ENCODE results near the gene RTL10. TPM values are rescaled to one million over a fixed set of nuclear protein-coding genes. Genes with fewer than 3 reads are reported as not detected.

The RTL10 gene
- total and polyA plus RNA-seq, 2 of the 13 experiments (the other 11 are each of a cell fraction or from before 2014, with no cell fraction given) = 14.1 to 15.8 TPM

DNA sequence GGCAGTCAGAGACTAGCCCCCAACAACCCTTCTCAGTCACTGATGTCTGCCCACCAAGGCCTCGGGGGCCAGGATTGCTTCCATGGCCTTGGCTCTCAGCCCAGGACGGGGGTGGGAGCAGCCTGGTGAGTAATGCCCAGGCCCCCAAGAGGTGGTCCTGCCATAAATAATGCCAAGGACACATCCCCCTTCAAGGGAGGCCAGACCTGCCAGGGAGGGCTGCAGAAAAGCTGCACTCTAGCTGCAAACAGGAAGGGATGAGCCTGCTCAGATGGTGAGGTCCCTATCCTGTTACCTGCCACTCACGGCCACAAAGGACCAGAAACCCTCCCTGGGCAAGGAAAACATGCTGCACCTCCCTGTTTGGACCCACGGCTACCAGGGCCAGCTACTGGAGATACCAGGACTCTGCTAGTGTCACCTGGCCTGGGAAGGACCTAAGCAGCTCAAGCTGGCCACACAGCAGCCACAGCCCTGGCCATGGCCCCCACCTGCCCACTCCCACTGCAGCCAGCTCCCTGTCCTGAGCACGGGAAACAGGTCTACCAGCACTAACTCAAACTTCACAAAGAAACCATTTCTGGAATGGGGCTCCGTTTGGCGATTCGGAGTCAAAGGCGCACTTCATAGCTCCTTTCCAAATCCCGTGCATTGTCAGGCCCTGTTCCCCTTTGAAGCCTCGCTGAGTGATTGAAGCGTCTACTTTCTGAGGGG lies 12.1 kb downstream of the RTL10 start:
- intact Hi-C loops (cut with micrococcal nuclease; ENCODE audit: unreplicated experiment) (no loop called here), in situ Hi-C loops (cut with HindIII; ENCODE audit: extremely low pct_ligation_motif_present, low pct_unique_long_range_greater_than_20kb) (no loop called here)
- no peak for FAIRE-seq
- no peak for ATAC-seq
- Histone ChIP-seq H2AFZ (ENCODE audit: low read length) (no peak overlapping the region), H3K9me3 (ENCODE audit: low read length) (no peaks in the 10 kb centered on the region), H4K20me1 (ENCODE audit: insufficient read depth, low read length) (no peaks in the 10 kb centered on the region), H3K4me1 (ENCODE audit: insufficient read depth, low read length) (peaks cover 28% of the 10 kb centered on the region), H3K36me3 (replicated peaks in 1 of 2; ENCODE audit: control insufficient read depth in 1 of 2, insufficient read depth in 2 of 2, low read length in 2 of 2) (no peaks in the 10 kb centered on the region), H3K4me2 (ENCODE audit: low read depth, low read length) (no peak overlapping the region), H3K79me2 (ENCODE audit: insufficient read depth, low read length) (no peaks in the 10 kb centered on the region), H3K27me3 (ENCODE audit: control insufficient read depth in 1 of 2, insufficient read depth in 2 of 2, low read length in 2 of 2) (no peaks in the 10 kb centered on the region), H3K9ac (ENCODE audit: insufficient read depth, low read depth, low read length) (no peak overlapping the region), H3K4me3 (replicated peaks in 1 of 3; ENCODE audit: insufficient read depth in 1 of 3, low read depth in 2 of 3, low read length in 3 of 3) (no peak overlapping the region), H3K27ac (ENCODE audit: extremely low read length, insufficient read depth, low read length) (no peak overlapping the region)
- WGBS (ENCODE audit: low lambda C conversion rate) = 94% methylated on average over 9 of the region's 12 CpGs
- no peak for TF ChIP-seq STAG1 (CRISPR knock-in tag; IDR thresholded peaks at IDR 0.05)
- TF ChIP-seq ZNF703 (CRISPR knock-in tag; IDR thresholded peaks at IDR 0.05; ENCODE audit: borderline replicate concordance) = no peak
- TF ChIP-seq FOXM1 (CRISPR knock-in tag; IDR thresholded peaks at IDR 0.05) = no peak
- TF ChIP-seq NFKBIZ (CRISPR knock-in tag; IDR thresholded peaks at IDR 0.05) = no peak
- TF ChIP-seq, protein P1, sequence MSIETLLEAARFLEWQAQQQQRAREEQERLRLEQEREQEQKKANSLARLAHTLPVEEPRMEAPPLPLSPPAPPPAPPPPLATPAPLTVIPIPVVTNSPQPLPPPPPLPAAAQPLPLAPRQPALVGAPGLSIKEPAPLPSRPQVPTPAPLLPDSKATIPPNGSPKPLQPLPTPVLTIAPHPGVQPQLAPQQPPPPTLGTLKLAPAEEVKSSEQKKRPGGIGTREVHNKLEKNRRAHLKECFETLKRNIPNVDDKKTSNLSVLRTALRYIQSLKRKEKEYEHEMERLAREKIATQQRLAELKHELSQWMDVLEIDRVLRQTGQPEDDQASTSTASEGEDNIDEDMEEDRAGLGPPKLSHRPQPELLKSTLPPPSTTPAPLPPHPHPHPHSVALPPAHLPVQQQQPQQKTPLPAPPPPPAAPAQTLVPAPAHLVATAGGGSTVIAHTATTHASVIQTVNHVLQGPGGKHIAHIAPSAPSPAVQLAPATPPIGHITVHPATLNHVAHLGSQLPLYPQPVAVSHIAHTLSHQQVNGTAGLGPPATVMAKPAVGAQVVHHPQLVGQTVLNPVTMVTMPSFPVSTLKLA (IDR thresholded peaks at IDR 0.05) = no peak
- no peak for TF ChIP-seq ZNF331 (CRISPR knock-in tag; IDR thresholded peaks at IDR 0.05)
- no peak for TF ChIP-seq ZNF761 (CRISPR knock-in tag; conservative IDR thresholded peaks at IDR 0.05)
- no peak for TF ChIP-seq RBFOX2 (IDR thresholded peaks at IDR 0.05; ENCODE audit: low read depth, low read length)
- no peak for TF ChIP-seq AHR (CRISPR knock-in tag; IDR thresholded peaks at IDR 0.05)
- TF ChIP-seq, protein P2, sequence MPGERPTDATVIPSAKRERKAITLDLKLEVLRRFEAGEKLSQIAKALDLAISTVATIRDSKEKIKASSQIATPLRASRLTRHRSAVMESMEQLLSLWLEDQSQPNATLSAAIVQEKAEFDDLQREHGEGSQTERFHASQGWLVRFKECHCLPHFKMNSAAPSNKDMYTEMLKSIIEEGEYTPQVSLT (CRISPR knock-in tag; IDR thresholded peaks at IDR 0.05; ENCODE audit: borderline replicate concordance, low read depth) = no peak
- TF ChIP-seq, protein P3, sequence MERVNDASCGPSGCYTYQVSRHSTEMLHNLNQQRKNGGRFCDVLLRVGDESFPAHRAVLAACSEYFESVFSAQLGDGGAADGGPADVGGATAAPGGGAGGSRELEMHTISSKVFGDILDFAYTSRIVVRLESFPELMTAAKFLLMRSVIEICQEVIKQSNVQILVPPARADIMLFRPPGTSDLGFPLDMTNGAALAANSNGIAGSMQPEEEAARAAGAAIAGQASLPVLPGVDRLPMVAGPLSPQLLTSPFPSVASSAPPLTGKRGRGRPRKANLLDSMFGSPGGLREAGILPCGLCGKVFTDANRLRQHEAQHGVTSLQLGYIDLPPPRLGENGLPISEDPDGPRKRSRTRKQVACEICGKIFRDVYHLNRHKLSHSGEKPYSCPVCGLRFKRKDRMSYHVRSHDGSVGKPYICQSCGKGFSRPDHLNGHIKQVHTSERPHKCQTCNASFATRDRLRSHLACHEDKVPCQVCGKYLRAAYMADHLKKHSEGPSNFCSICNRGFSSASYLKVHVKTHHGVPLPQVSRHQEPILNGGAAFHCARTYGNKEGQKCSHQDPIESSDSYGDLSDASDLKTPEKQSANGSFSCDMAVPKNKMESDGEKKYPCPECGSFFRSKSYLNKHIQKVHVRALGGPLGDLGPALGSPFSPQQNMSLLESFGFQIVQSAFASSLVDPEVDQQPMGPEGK (CRISPR knock-in tag; IDR thresholded peaks at IDR 0.05) = no peak
- no peak for TF ChIP-seq HNRNPLL (IDR thresholded peaks at IDR 0.05; ENCODE audit: low read depth, low read length, poor library complexity, severe bottlenecking)
- BruUV-seq (replicated peaks) = no TSS peak
- no peak for DNase-seq (ENCODE audit: low spot score)
- POLR2A ChIA-PET = no interaction called here
- CTCF ChIA-PET (ENCODE audit: low intra/inter-chr PET ratio, low total read pairs) = no interaction called here

All from HepG2 (cell line).